Caki2 (cell line): ENCODE data around the gene GRM1. TPM values are rescaled to one million over a fixed set of nuclear protein-coding genes. Genes with fewer than 3 reads are reported as not detected.

Experiments used
- DNase-seq: peaks from one replicate; pipeline ENCODE4 v3.0.0-alpha.2; 2015; ENCODE audit warnings: low read depth
- in situ Hi-C: cut with HindIII; loops from 2 replicates; pipeline ENCODE4 v1.10.0; 2016; ENCODE audit warnings: low sequenced_read_pairs, low pct_unique_long_range_greater_than_20kb, mixed read lengths
- total RNA-seq: library from RNA; depleted of rRNA; stranded (reverse); fragments of >200 nt; shearing (Covaris generic); gene quantifications from 2 replicates; pipeline ENCODE4 v1.2.3, GENCODE V29; 2014; ENCODE audit warnings: low replicate concordance

Gene GRM1
- total RNA-seq, 1 experiment from 2014 or later = 0.41 TPM

- in situ Hi-C loops = no loop called here
- peak; percentile 82 for DNase-seq
Measured at GRCh38 chr6:146339716-146340115, 310.9 kb downstream of the GRM1 start.

GRCh38 chr6:146341493-146342230 is 312.8 kb downstream of the GRM1 start:
- no peak for DNase-seq
- in situ Hi-C loops = no loop called here

- DNase-seq = no peak
- in situ Hi-C loops = no loop called here
Measured at GRCh38 chr6:146345598-146345997, 316.7 kb downstream of the GRM1 start.

- DNase-seq = no peak
- in situ Hi-C loops = no loop called here
Measured at GRCh38 chr6:146347090-146347489, 318.2 kb downstream of the GRM1 start.

- DNase-seq = no peak
- in situ Hi-C loops = no loop called here
Measured at GRCh38 chr6:146347690-146348089, 318.8 kb downstream of the GRM1 start.

- in situ Hi-C loops = no loop called here
- DNase-seq = no peak
Measured at GRCh38 chr6:146351018-146351417, 322.2 kb downstream of the GRM1 start.

GRCh38 chr6:146352163-146352562 is 323.3 kb downstream of the GRM1 start:
- no peak for DNase-seq
- in situ Hi-C loops = no loop called here

GRCh38 chr6:146354451-146354850 is 325.6 kb downstream of the GRM1 start:
- in situ Hi-C loops = no loop called here
- peak; percentile 15 for DNase-seq

GRCh38 chr6:146355521-146356100 is 326.7 kb downstream of the GRM1 start:
- in situ Hi-C loops = no loop called here
- DNase-seq = peak; percentile 71

- peak; percentile 83 for DNase-seq
- in situ Hi-C loops = no loop called here
Measured at GRCh38 chr6:146357578-146358430, 328.9 kb downstream of the GRM1 start.

- in situ Hi-C loops = no loop called here
- peak; percentile 39 for DNase-seq
Measured at GRCh38 chr6:146358431-146359046, 329.7 kb downstream of the GRM1 start.

GRCh38 chr6:146359131-146359530 is 330.3 kb downstream of the GRM1 start:
- no peak for DNase-seq
- in situ Hi-C loops = no loop called here

GRCh38 chr6:146361128-146361924 is 332.5 kb downstream of the GRM1 start:
- DNase-seq = no peak
- in situ Hi-C loops = no loop called here

- in situ Hi-C loops = no loop called here
- DNase-seq = no peak
Measured at GRCh38 chr6:146363838-146364607, 335.2 kb downstream of the GRM1 start.

GRCh38 chr6:146364816-146365594 is 336.1 kb downstream of the GRM1 start:
- DNase-seq = no peak
- in situ Hi-C loops = no loop called here

- in situ Hi-C loops = no loop called here
- DNase-seq = no peak
Measured at GRCh38 chr6:146367061-146367460, 338.2 kb downstream of the GRM1 start.

GRCh38 chr6:146369866-146370265 is 341.0 kb downstream of the GRM1 start:
- no peak for DNase-seq
- in situ Hi-C loops = no loop called here
